Liver (tissue), 9 donors: ENCODE data around the gene VAV3. TPM values are rescaled to one million over a fixed set of nuclear protein-coding genes. Genes with fewer than 3 reads are reported as not detected.
"Not testable (repeated sequence)": the region's sequence is repeated elsewhere in the genome, so short reads cannot be mapped to it uniquely, and the experiment has no call there.

Source experiments
- DNase-seq: peaks from one replicate; pipeline ENCODE4 v3.0.0-alpha.2; 2017; ENCODE audit warnings: low spot score
- H3K27ac ChIP-seq, 2 donors: one replicate each; pipeline ENCODE4 v1.7.0; 2013; ENCODE audit warnings: inconsistent platforms in 2 of 2, low read length in 2 of 2, control low read depth in 1 of 2, low read depth in 1 of 2, mild to moderate bottlenecking in 1 of 2
- H3K27me3 ChIP-seq, 4 donors: one replicate each; pipeline versions ENCODE4 v1.6.1 to v1.7.0; 2013; ENCODE audit warnings: low read length in 3 of 4, inconsistent platforms in 1 of 4, mild to moderate bottlenecking in 1 of 4, moderate library complexity in 1 of 4; ENCODE audit not compliant: control insufficient read depth in 4 of 4, insufficient read depth in 4 of 4
- H3K36me3 ChIP-seq, 4 donors: one replicate each; pipeline versions ENCODE4 v1.6.1 to v1.7.0; 2013; ENCODE audit warnings: low read length in 3 of 4, mild to moderate bottlenecking in 3 of 4, low read depth in 1 of 4, moderate library complexity in 1 of 4; ENCODE audit not compliant: control insufficient read depth in 4 of 4, insufficient read depth in 3 of 4
- H3K4me1 ChIP-seq, 4 donors: one replicate each; pipeline versions ENCODE4 v1.6.1 to v1.7.0; 2013; ENCODE audit warnings: low read length in 3 of 4, mild to moderate bottlenecking in 3 of 4, moderate library complexity in 1 of 4; ENCODE audit not compliant: control insufficient read depth in 4 of 4, insufficient read depth in 4 of 4
- H3K4me3 ChIP-seq, 3 donors: one replicate each; pipeline versions ENCODE4 v1.6.1 to v1.7.0; 2013; ENCODE audit warnings: low read length in 3 of 3, control low read depth in 1 of 3, low read depth in 1 of 3, mild to moderate bottlenecking in 1 of 3
- H3K9ac ChIP-seq, 2 donors: one replicate each; pipeline ENCODE4 v1.7.0; 2013; ENCODE audit warnings: low read length in 2 of 2, mild to moderate bottlenecking in 2 of 2, moderate library complexity in 2 of 2, control low read depth in 1 of 2, low read depth in 1 of 2
- H3K9me3 ChIP-seq, 4 donors: one replicate each; pipeline versions ENCODE4 v1.6.1 to v1.7.0; 2013; ENCODE audit warnings: low read length in 3 of 4; ENCODE audit not compliant: control insufficient read depth in 4 of 4
- CTCF ChIP-seq: fragments of 150-350 bp; IDR thresholded peaks from 2 replicates; pipeline ENCODE4 v1.5.1; 2017; ENCODE audit warnings: improper control_type of control experiment, low read depth, low read length; ENCODE audit not compliant: missing input control
- EGR1 ChIP-seq, 2 donors: IDR thresholded peaks; 2 replicates each; pipeline ENCODE4 v1.6.1; 2016 to 2018; ENCODE audit warnings: antibody characterized with exemption in 2 of 2, low read depth in 2 of 2
- FOXA1 ChIP-seq: IDR thresholded peaks from 2 replicates; pipeline ENCODE4 v1.6.1; 2016; ENCODE audit warnings: antibody characterized with exemption
- GABPA ChIP-seq, 2 donors: IDR thresholded peaks in 1 of 2; conservative IDR thresholded peaks in 1 of 2; 2 replicates each; pipeline ENCODE4 v1.6.1; 2016; ENCODE audit warnings: antibody characterized with exemption in 2 of 2, mild to moderate bottlenecking in 1 of 2, moderate library complexity in 1 of 2
- HNF4A ChIP-seq, 2 donors: conservative IDR thresholded peaks; 2 replicates each; pipeline ENCODE4 v1.6.1; 2016; ENCODE audit warnings: antibody characterized with exemption in 2 of 2, mild to moderate bottlenecking in 2 of 2
- HNF4G ChIP-seq: IDR thresholded peaks from 2 replicates; pipeline ENCODE4 v1.6.1; 2016; ENCODE audit warnings: antibody characterized with exemption
- JUND ChIP-seq, 2 donors: IDR thresholded peaks; 2 replicates each; pipeline ENCODE4 v1.6.1; 2016; ENCODE audit warnings: antibody characterized with exemption in 2 of 2
- MAX ChIP-seq: IDR thresholded peaks from 2 replicates; pipeline ENCODE4 v1.6.1; 2016; ENCODE audit warnings: antibody characterized with exemption
- NR2F2 ChIP-seq: IDR thresholded peaks from 2 replicates; pipeline ENCODE4 v1.6.1; 2016; ENCODE audit warnings: antibody characterized with exemption
- RAD21 ChIP-seq, 2 donors: IDR thresholded peaks; 2 replicates each; pipeline ENCODE4 v1.6.1; 2016; ENCODE audit warnings: antibody characterized with exemption in 2 of 2, mild to moderate bottlenecking in 2 of 2
- REST ChIP-seq: IDR thresholded peaks from 2 replicates; pipeline ENCODE4 v1.6.1; 2016; ENCODE audit warnings: antibody characterized with exemption, mild to moderate bottlenecking
- RXRA ChIP-seq, 2 donors: IDR thresholded peaks; 2 replicates each; pipeline ENCODE4 v1.6.1; 2017 to 2018; ENCODE audit warnings: antibody characterized with exemption in 2 of 2, mild to moderate bottlenecking in 1 of 2
- SP1 ChIP-seq: IDR thresholded peaks from 2 replicates; pipeline ENCODE4 v1.6.1; 2018; ENCODE audit warnings: antibody characterized with exemption, mild to moderate bottlenecking
- YY1 ChIP-seq: IDR thresholded peaks from 2 replicates; pipeline ENCODE4 v1.6.1; 2016; ENCODE audit warnings: antibody characterized with exemption, mild to moderate bottlenecking
- ZBTB33 ChIP-seq: IDR thresholded peaks from 2 replicates; pipeline ENCODE4 v1.6.1; 2016; ENCODE audit warnings: antibody characterized with exemption
- WGBS: extraction: QIAGEN DNeasy Blood & Tissue Kit; methylation state at CpG from one replicate; pipeline ENCODE4 v1.1.7; 2013; 5-methylcytosine and 5-hydroxymethylcytosine counted together
- polyA plus RNA-seq, 2 donors: library from polyadenylated mRNA; stranded (reverse) in 1 of 2; unstranded in 1 of 2; fragments of 200-250 nt in 1 of 2; fragments of >200 nt in 1 of 2; fragmentation: Nextera tagmentation in 1 of 2; extraction: Ambion mirVana in 1 of 2; gene quantifications; one replicate each; pipeline versions ENCODE4 v1.2.1 to v1.2.3, GENCODE V29; 2013 to 2015
- total RNA-seq, 2 donors: library from RNA; depleted of rRNA; stranded (reverse); fragments of >200 nt; gene quantifications; one replicate each; pipeline ENCODE4 v1.2.3, GENCODE V29; 2014
- donor health status: healthy.
- donor health status: healthy.
- donor health status: healthy.
- donor health status: healthy.
- donor health status: healthy.

VAV3 gene
- total and polyA plus RNA-seq, 4 donors, result 0.46 to 4.8 (median 2.7) TPM

- TF ChIP-seq ZBTB33, result no peak
- no peak for TF ChIP-seq HNF4A (conservative IDR thresholded peaks at IDR 0.05)
- no peak for TF ChIP-seq HNF4G
- TF ChIP-seq GABPA (IDR thresholded peaks at IDR 0.05 in 1 of 2, conservative IDR thresholded peaks at IDR 0.05 in 1 of 2), result no peak
- TF ChIP-seq FOXA1, result no peak
- TF ChIP-seq NR2F2, result no peak
- TF ChIP-seq SP1, result no peak
- no peak for TF ChIP-seq CTCF
- no peak for TF ChIP-seq YY1
- TF ChIP-seq RXRA (IDR thresholded peaks at IDR 0.05), result no peak
- TF ChIP-seq RAD21 (IDR thresholded peaks at IDR 0.05), result no peak
- no peak for TF ChIP-seq MAX
- no peak for TF ChIP-seq EGR1 (IDR thresholded peaks at IDR 0.05; ENCODE audit: low read depth in 2 of 2)
- no peak for TF ChIP-seq REST
- no peak for TF ChIP-seq JUND (IDR thresholded peaks at IDR 0.05)
- Histone ChIP-seq H3K27me3 (no peaks in the 10 kb centered on the region), H3K27ac (no peak overlapping the region), H3K9me3 (peaks cover 0 to 3% (median 0%) of the 10 kb centered on the region in 4 donors), H3K36me3 (no peaks in the 10 kb centered on the region), H3K4me1 (no peaks in the 10 kb centered on the region), H3K4me3 (no peak overlapping the region), H3K9ac (no peak overlapping the region)
- no peak for DNase-seq
- WGBS, result 64% methylated on average over 1 of the region's 1 CpG
These were observed 42.1 kb upstream of the VAV3 start for GRCh38 chr1:108007070-108007469.

GRCh38 chr1:108004919-108005318 lies 39.9 kb upstream of the VAV3 start:
- not testable (repeated sequence) for H3K9me3 ChIP-seq, H3K27ac ChIP-seq, H3K4me1 ChIP-seq, H3K4me3 ChIP-seq, H3K27me3 ChIP-seq, H3K9ac ChIP-seq, DNase-seq, H3K36me3 ChIP-seq
- WGBS, result 79% methylated on average over 3 of the region's 3 CpGs
